ENCODE results near the gene FAM120A.
A peak's percentile ranks its signal among the peaks of the same experiment; 100 is the strongest.

GRCh38 chr9:93450945-93451815, at the start of gene FAM120A:
- TF ChIP-seq POLR2A (IDR thresholded peaks at IDR 0.05) = peak; percentile 87 to 91 (median 88)
- TF ChIP-seq CTCF (IDR thresholded peaks at IDR 0.05) = peak in 2 of 7 experiments; percentile 6 to 16

Data from body of pancreas (tissue), 4 donors.